ENCODE data around the gene SUN2.
A peak's percentile ranks its signal among the peaks of the same experiment; 100 is the strongest.

Gene SUN2

GRCh38 chr22:38753948-38754750, 1.6 kb downstream of the SUN2 start:
- no peak for DNase-seq (ENCODE audit: low read depth in 2 of 2)

DNA sequence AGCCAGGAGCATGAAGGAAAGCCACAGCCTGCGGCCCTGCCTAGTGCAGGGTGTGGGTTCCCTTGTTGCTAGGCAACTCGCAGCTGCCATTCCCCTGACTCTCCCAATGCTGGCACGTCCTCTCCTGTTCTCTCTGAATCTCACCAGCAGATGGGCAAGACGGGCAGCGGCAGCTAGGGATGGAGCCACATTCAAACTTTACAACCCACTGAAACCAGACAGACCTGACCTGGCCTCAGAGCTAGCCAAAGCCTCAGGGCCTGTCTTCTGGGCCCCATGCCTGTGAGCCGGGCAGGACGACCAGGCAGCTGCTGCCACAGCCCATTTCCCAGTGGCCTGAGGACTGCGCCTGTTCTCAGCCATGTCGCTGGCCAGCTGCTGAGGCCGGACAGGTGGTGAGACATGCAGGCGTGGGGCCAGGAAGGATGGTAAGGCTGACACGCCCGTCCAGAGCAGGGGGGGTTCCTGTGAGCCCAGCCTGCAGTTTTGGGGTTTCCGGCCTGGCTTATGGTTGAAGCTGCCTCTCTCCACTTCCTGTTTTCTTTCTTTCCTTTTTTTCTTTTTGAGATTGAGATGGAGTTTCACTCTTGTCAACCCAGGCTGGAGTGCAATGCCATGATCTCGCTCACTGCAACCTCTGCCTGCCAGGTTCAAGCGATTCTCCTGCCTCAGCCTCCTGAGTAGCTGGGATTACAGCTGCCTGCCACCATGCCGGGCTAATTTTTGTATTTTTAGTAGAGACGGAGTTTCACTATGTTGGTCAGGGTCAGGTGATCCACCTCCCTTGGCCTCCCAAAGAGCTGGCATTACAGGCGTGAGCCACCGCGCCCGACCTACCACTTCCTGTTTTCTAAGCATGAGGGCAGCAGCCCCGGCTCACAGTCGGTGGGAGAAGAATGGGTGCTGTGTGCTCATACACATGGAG, 4.1 kb downstream of the SUN2 start:
- peak in 1 of 2 experiments; percentile 51 for DNase-seq (ENCODE audit: low read depth in 2 of 2)

GRCh38 chr22:38751066-38751421, 4.8 kb downstream of the SUN2 start:
- no peak for DNase-seq (ENCODE audit: low read depth in 2 of 2)

GRCh38 chr22:38750638-38751037, 5.2 kb downstream of the SUN2 start:
- DNase-seq (ENCODE audit: low read depth in 2 of 2), result no peak

GRCh38 chr22:38750104-38750503, 5.7 kb downstream of the SUN2 start:
- DNase-seq (ENCODE audit: low read depth in 2 of 2), result no peak

GRCh38 chr22:38748487-38749136, 7.2 kb downstream of the SUN2 start:
- DNase-seq (ENCODE audit: low read depth in 2 of 2), result no peak

GRCh38 chr22:38745676-38746460, 9.9 kb downstream of the SUN2 start:
- no peak for DNase-seq (ENCODE audit: low read depth in 2 of 2)

- no peak for DNase-seq (ENCODE audit: low read depth in 2 of 2)
Observed at GRCh38 chr22:38744981-38745380, 10.8 kb downstream of the SUN2 start.

GRCh38 chr22:38742176-38742942, 13.4 kb downstream of the SUN2 start:
- DNase-seq (ENCODE audit: low read depth in 2 of 2), result no peak

GRCh38 chr22:38741576-38741975, 14.2 kb downstream of the SUN2 start:
- no peak for DNase-seq (ENCODE audit: low read depth in 2 of 2)

DNA sequence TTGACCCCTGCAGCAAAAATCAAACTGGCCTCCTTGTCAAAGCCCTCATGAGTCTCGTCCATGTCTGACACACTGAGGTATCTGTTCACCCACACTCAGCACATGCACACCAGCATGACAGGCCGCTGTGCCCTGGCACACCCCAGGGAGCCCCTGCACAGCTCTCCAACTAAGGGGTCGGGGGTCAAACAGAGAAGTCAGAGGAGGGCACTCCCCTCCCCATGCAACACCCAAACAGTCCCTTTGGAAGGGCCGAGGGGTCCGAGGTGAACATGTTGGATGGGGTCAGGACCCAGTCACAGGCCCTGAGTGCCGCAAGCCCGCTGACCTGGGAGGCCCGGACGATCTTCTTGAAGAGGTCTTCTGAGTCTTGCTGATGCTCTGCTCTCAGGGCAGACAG, 14.6 kb downstream of the SUN2 start:
- no peak for DNase-seq (ENCODE audit: low read depth in 2 of 2)

GRCh38 chr22:38740754-38741153, 15.0 kb downstream of the SUN2 start:
- no peak for DNase-seq (ENCODE audit: low read depth in 2 of 2)

GRCh38 chr22:38740116-38740723, 15.6 kb downstream of the SUN2 start:
- DNase-seq (ENCODE audit: low read depth in 2 of 2), result no peak

DNA sequence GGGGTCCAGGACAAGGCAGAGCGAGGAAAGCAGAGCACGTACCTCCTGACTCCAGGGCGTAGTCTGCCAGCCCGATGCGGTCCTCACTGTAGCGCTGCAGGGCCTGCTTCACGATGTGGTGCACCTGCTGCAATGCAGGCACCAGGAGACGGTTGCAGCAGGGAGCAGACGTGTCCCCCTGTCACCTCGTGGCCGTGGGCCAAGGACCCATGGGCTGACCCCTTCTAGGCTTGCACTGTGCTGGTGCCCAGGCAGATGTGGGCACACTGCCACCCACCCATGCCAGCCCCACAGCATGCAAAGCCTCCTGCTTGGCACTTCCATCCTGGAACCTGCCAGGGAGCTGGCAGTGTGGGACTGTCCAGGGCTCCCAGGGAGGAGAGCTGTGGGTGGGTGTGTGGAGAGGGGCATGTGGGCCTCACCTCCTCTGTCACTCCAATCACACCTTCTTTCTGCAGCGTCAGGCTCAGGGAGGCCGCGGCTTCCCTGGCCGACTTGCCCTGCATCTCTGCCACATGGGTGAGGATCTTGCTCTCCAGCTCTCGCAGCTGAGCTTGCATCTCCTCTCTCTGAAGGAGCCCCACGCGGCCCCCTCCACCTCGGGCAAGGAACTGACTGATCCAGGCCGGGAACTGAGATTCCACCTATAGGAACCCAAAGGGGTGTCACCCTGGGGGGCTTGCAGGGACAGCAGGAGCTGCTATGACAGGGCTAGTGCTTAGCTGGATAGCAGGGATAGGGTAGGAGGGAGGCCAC, 16.3 kb downstream of the SUN2 start:
- no peak for DNase-seq (ENCODE audit: low read depth in 2 of 2)

DNA sequence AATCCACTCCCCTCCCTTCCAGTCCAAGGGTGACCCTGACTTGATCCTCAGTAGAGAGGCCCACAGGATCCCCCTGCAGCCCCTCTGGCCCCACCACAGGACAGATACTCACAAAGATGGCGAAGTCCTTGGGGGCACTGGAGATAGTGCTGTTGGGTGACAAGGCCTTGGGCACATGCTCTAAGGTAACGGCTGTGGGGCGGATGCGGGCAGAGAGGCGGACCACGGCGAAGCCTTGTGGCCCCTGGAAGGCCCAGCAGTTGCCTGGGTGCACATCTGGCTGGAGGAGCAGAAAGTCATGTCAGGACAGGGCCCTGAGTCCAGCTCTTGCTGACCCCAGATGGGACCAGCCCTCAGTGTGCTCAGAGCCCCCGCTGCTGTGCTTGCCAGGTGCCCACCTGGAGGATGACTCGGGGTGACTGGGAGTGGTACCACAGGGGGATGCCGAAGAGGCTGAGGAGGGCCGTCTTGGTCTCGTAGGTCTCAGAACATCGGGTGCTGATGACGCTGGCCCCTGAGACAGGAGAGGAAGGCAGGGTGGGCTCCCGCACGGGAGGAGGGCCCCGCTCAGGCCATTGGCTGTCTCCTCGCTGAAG, 17.2 kb downstream of the SUN2 start:
- DNase-seq (ENCODE audit: low read depth in 2 of 2), result no peak

DNA sequence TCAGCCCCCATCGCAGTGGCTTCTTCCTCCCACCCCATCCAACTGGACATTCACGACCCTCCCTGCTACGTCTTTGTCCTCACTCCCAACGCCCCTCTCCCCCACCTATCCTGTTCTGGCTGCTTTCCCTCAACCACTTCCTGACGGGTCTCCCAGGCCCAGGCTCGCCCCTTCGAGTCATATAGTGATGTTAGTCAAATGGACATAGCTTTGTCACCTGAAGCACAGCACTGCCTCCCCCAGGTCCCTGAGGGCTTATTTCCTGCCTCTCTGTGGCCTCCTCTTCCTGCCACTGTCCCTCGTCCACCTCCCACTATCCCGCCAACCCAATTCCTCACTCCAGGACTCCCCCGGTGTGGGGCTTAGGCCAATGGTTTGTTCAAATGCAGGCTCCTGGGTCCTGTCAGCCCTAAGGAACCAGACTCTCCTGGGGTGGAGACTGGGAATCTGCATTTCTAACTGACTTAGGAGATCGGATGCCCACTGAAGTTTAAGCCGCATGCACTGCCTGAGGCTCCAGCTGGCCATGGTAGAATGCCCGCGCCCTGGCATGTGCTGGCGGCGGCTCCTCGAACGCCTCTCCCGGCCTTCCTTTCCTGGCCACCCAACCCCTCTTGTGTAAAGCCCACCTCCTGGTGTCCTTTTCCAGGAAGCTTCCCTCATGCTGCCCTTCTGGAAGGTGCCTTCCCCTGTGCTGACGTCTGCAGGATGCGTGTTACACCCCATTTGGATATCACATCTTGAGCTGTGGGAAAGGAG, 18.3 kb downstream of the SUN2 start:
- no peak for DNase-seq (ENCODE audit: low read depth in 2 of 2)

- no peak for DNase-seq (ENCODE audit: low read depth in 2 of 2)
Observed at GRCh38 chr22:38736257-38736570, 19.6 kb downstream of the SUN2 start.

DNA sequence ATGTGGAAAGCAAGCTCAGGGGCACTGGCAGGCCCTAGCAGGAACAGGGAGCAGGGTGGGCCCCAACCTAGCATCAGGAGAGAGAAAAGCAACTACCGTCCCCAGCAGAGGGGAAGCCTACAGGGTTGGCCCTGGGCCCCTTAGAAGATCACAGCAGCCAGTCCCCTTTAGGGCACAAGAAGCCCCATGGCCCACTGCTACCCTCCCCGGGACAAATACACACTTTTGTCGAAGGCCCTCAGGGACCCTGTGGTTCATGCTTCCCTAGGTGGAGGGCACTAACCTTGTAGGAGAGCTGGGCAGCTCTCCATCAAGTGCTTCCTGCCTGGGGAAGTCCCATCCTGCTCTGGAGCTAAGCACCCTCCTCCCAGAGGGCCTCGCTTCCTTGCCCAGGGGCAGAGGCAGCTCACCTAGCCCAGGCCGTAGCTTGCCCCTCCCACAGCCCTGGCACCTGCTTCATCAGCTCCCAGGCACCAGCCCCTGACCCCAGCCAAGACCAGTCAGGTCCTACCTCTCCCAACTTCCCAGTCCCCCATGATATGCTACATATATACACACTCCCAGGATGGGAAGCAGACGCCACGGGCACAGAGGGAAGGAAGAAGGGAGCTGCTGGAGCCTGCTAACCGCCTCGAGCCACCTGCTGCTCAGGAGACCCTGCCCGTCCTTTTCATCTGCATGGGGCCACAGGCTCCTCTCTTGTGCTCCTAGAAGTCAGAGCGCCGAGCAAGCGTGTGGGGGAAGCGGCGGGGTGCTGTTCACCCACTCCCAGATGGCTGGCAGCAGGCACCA, 20.1 kb downstream of the SUN2 start:
- no peak for DNase-seq (ENCODE audit: low read depth in 2 of 2)

Data from stimulated activated CD4-positive, alpha-beta T cell treated with anti-CD3 and anti-CD28 coated beads, Interleukin-12 subunit alpha, Interleukin-12 subunit beta, amount 100 ng/mL, for 24 hours (primary cell).